Activated T-helper 1 cell treated with anti-CD3 and anti-CD28 coated beads, Interleukin-12 subunit alpha, Interleukin-12 subunit beta, Interleukin-2, Interleukin-4 antibody, amounts not matched to agents 30 ng/mL and 10 ng/mL and 1 ng/mL, durations not matched to agents 14 hours and 24 hours and 36 hours (primary cell): ENCODE data around the gene CLIC1. TPM values are rescaled to one million over a fixed set of nuclear protein-coding genes. Genes with fewer than 3 reads are reported as not detected.
A peak's percentile ranks its signal among the peaks of the same experiment; 100 is the strongest.

Experiments
- DNase-seq: peaks from one replicate; pipeline ENCODE4 v3.0.0; 2021; ENCODE audit warnings: low spot score
- H3K27ac Mint-ChIP-seq: one replicate; pipeline ENCODE4 v1.8.0; 2021; ENCODE audit warnings: mild to moderate bottlenecking, mixed read lengths
- H3K27me3 Mint-ChIP-seq: one replicate; pipeline ENCODE4 v1.8.0; 2022; ENCODE audit warnings: mild to moderate bottlenecking, moderate library complexity, mixed read lengths; ENCODE audit not compliant: insufficient read depth
- H3K36me3 Mint-ChIP-seq: one replicate; pipeline ENCODE4 v1.8.0; 2021; ENCODE audit warnings: low read depth, mixed read lengths
- H3K4me1 Mint-ChIP-seq: one replicate; pipeline ENCODE4 v1.8.0; 2021; ENCODE audit warnings: low read depth, mixed read lengths
- H3K4me3 Mint-ChIP-seq: one replicate; pipeline ENCODE4 v1.8.0; 2021; ENCODE audit warnings: mild to moderate bottlenecking, moderate library complexity, mixed read lengths
- H3K9me3 Mint-ChIP-seq: one replicate; pipeline ENCODE4 v1.8.0; 2021; ENCODE audit warnings: mixed read lengths
- intact Hi-C: fragments of 100-400 bp; cut with micrococcal nuclease; formaldehyde crosslinking; loops from one replicate; pipeline ENCODE4 v1.15.1; 2024
- total RNA-seq: library from RNA; stranded (reverse); gene quantifications from 2 replicates; pipeline ENCODE4 v1.2.3, GENCODE V29; 2022

Gene CLIC1
- total RNA-seq, 1 donor from 2014 or later, result 399 TPM

DNA sequence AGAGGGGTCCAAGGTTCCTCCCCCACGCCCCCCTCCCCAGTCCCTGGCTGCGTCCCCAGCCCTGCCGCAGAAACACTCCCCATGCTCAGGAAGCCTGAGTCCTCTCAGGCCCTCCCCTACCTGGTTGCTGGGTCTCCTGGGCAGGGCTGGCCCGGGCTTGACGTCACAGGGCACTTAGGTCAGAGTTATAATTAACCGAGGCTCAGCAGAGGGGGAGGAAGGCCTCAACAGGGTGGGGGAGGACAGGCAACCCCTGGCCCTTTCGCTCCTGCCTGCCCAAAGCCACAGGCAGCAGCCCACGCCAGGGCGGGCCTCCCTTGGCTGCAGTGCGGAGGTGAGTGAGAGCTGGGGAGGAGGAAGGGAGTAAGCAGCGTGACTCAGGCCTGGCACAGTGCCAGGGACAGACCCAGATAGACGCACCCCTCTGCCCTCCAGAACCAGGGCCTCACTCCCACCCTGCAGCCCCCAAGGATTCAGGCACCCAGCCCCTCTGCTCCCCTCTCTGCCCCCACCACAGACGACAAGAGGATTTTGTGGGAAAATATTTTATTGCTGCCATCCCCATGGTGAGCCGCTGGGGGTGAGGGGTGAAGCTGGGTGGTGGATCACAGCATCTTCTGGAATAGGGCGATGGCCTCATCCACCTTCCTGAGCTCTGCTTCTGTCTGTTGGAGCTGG is 40.8 kb upstream of the CLIC1 start, which contains the start of gene VWA7:
VWA7 (minus strand) TSS at position 340 of the 678 bp plus-strand sequence. CDS start 549 bp downstream, outside the sequence.
- Mint-ChIP-seq H3K27ac (peak within 1 kb of the TSS; percentile 87), H3K36me3 (peaks cover 11% of the 10 kb centered on the region), H3K4me1 (peaks cover 25% of the 10 kb centered on the region), H3K27me3 (no peaks in the 10 kb centered on the region), H3K4me3 (no peak within 1 kb of the TSS), H3K9me3 (no peaks in the 10 kb centered on the region)
- peak; percentile 68 for DNase-seq
- intact Hi-C loops, result loop anchor here (1.0 to 2.0 kb wide), 5 partner anchors 18 to 74 kb away; partner anchors contain the start of genes ABHD16A and VARS1

DNA sequence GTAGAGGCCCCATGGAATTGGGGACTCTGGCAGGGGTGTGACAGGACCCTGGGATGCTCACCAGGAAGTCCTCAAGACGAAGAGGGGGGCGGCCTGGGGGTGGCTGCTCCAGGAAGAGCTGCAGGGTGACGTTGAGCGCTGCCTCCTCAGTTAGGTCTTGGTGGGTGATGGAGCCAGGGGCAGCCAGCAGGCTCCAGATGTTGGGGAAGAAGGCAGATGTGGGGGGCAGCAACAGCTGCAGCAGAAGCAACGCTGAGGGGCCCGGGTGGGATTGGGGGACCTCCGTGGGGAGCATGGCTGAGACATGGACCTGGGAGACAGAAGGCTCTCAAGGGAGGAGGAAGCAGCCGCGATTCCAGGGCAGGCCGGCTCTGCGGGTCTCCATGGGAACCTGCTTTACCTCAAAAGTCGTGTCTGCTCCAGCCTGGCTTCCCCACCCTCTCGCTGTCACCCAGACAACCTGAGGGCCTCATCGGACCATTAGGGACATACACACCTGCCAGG is 40.2 kb upstream of the CLIC1 start:
- H3K4me1 Mint-ChIP-seq, result peaks cover 26% of the 10 kb centered on the region
- H3K9me3 Mint-ChIP-seq, result no peaks in the 10 kb centered on the region
- intact Hi-C loops, result loop anchor here (2.0 kb wide), 3 partner anchors 36 to 74 kb away; partner anchors contain the start of gene ABHD16A
- H3K27ac Mint-ChIP-seq, result peak overlapping the region; percentile 87
- no peak overlapping the region for H3K4me3 Mint-ChIP-seq
- H3K36me3 Mint-ChIP-seq, result peaks cover 12% of the 10 kb centered on the region
- no peaks in the 10 kb centered on the region for H3K27me3 Mint-ChIP-seq
- DNase-seq, result no peak

DNA sequence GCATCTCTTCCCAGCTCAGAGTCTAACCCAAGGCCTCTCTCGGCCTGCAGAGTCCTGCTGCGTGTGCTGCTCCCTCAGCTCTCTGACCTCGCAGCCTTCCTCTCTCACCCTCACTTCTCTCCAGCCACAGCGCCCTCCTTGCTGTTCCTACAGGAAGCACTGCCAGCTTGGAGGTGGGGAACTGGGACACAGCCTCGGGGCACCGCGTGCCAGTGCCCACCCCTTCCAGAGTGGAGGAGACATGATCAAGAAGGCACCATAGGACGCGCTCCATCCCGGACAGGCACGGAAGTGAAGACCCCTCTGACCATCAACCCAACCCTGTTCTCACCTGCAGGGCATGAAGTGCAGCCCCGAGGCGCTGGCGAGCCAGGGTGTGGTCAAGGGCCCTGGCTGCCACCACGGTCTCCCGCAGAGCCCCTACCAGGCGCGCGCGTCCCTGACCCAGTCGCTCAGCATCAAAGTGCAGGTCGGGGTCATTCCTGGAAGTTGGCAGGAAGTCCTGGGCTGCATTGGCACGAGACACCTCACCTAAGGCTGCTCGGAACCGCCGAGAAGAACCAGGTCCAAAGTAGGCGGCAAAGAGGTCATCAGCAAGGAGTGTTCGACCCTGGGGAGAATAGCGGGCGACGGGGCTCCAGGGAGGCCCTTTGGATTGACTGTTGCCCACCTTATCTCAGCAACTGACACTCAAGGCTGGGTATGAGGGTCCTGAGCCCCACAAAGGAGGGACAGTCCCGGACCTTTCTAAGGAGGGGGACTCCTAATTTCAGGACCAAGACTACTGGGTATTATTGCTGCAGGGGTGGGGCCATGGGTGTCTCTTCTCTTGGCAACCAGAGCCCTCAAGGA is 39.5 kb upstream of the CLIC1 start:
- intact Hi-C loops, result loop anchor here (2.0 kb wide), 3 partner anchors 37 to 73 kb away; partner anchors contain the start of gene ABHD16A
- no peaks in the 10 kb centered on the region for H3K27me3 Mint-ChIP-seq
- H3K27ac Mint-ChIP-seq, result peak overlapping the region; percentile 87
- no peak overlapping the region for H3K4me3 Mint-ChIP-seq
- no peaks in the 10 kb centered on the region for H3K9me3 Mint-ChIP-seq
- DNase-seq, result no peak
- H3K36me3 Mint-ChIP-seq, result peaks cover 12% of the 10 kb centered on the region
- H3K4me1 Mint-ChIP-seq, result peaks cover 31% of the 10 kb centered on the region

DNA sequence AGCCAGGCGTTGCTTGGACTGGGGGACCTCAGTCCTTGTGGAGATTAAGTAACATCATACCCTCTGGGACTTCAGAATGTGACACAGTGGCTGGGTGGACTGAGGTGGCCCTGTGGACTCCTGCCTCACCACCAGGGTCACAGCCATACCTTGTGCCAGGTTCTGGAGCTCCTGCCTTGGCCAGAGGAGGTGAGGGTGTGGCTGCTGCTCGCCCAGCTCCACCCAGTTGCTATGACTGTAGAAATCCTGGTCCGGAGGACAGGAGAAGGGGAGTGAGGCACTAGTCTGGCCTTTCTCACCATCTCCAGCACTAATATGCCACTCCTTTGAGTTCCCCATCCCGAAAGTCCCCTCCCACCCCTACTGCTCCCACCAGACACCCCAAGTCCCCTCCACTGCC is 38.9 kb upstream of the CLIC1 start:
- peak overlapping the region; percentile 74 for H3K27ac Mint-ChIP-seq

DNA sequence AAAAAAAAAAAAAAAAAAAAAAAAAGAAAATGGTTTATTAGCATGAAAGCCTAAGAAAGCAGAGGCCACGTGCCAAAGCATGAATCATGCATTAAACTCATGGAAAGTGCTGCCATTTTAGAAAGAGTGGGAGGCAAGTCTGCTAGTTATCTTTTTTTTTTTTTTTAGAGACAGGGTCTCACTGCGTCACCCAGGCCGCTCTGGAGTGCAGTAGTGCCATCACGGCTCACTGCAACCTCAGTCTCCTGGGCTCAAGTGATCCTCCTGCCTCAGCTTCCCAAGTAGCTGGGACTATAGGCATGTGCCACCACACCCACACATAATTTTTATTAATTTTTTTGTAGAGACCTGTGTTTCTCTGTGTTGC is 35.6 kb upstream of the CLIC1 start:
- Mint-ChIP-seq H3K4me1 (peaks cover 45% of the 10 kb centered on the region), H3K27ac (peak overlapping the region; percentile 52), H3K36me3 (peaks cover 16% of the 10 kb centered on the region), H3K9me3 (no peaks in the 10 kb centered on the region), H3K4me3 (no peak overlapping the region), H3K27me3 (no peaks in the 10 kb centered on the region)
- no peak for DNase-seq
- intact Hi-C loops, result no loop called here

More for the DNA sequence above, 38.9 kb upstream of the CLIC1 start:
- intact Hi-C loops, result no loop called here
- DNase-seq, result no peak
- no peaks in the 10 kb centered on the region for H3K9me3 Mint-ChIP-seq
- H3K4me1 Mint-ChIP-seq, result peaks cover 31% of the 10 kb centered on the region
- no peaks in the 10 kb centered on the region for H3K27me3 Mint-ChIP-seq
- H3K36me3 Mint-ChIP-seq, result peaks cover 11% of the 10 kb centered on the region
- no peak overlapping the region for H3K4me3 Mint-ChIP-seq

DNA sequence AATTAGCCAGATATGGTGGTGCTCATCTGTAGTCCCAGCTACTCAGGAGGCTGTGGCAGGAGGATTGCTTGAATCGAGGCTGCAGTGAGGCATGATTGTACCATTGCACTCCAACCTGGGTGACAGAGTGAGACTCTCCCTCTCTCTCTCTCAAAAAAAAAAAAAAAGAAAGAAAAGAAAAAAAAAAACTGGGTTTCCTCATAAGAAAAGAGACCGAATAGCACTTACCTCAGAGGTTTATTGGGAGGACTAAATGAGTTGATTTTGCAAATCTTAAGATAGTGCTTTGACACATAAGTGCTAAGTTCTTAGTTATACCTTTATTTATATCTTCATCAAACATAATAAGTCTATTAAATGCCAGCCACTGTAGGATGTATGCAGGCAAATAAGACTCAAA is 34.5 kb upstream of the CLIC1 start:
- H3K4me1 Mint-ChIP-seq, result peaks cover 35% of the 10 kb centered on the region
- DNase-seq, result no peak
- peaks cover 16% of the 10 kb centered on the region for H3K36me3 Mint-ChIP-seq
- no peak overlapping the region for H3K4me3 Mint-ChIP-seq
- no peaks in the 10 kb centered on the region for H3K9me3 Mint-ChIP-seq
- no peaks in the 10 kb centered on the region for H3K27me3 Mint-ChIP-seq
- H3K27ac Mint-ChIP-seq, result peak overlapping the region; percentile 76
- intact Hi-C loops, result no loop called here

DNA sequence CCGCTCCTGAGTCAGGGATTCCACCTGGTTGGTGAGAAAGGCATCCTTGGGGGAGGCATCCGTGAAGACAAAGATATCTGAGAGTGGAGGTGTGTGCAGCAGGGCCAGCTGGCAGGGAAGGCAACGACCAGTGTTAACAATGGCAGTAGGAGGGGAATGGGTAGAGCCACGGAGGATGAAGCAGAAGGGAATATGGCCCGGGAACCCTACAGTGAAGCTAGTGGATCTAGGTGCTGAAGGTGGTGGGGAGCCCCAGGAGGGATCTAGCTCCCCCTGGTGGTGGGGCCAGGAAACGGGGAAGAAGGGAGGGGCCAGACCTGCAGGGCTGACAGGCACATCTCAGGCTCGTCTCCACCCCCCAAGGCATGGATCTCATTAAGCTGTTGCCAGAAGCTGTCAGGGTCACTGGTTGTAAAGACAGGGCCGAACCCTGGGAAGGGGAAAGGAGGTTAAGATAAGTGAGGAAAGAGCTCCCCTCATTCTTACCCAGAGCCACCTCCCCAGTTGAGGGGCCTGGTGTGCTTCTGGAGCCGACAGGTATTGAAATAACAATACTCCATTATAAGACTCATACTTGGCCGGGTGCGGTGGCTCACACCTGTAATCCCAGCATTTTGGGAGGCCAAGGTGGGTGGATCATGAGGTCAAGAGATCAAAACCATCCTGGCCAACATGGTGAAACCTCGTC is 33.5 kb upstream of the CLIC1 start:
- DNase-seq, result peak; percentile 79
- intact Hi-C loops, result loop anchor here (1.0 kb wide), 2 partner anchors 41 to 90 kb away; partner anchors contain the start of gene DDAH2
- Mint-ChIP-seq H3K27me3 (no peaks in the 10 kb centered on the region), H3K4me1 (peaks cover 27% of the 10 kb centered on the region), H3K27ac (peak overlapping the region; percentile 3), H3K9me3 (no peaks in the 10 kb centered on the region), H3K4me3 (no peak overlapping the region), H3K36me3 (peaks cover 13% of the 10 kb centered on the region)

DNA sequence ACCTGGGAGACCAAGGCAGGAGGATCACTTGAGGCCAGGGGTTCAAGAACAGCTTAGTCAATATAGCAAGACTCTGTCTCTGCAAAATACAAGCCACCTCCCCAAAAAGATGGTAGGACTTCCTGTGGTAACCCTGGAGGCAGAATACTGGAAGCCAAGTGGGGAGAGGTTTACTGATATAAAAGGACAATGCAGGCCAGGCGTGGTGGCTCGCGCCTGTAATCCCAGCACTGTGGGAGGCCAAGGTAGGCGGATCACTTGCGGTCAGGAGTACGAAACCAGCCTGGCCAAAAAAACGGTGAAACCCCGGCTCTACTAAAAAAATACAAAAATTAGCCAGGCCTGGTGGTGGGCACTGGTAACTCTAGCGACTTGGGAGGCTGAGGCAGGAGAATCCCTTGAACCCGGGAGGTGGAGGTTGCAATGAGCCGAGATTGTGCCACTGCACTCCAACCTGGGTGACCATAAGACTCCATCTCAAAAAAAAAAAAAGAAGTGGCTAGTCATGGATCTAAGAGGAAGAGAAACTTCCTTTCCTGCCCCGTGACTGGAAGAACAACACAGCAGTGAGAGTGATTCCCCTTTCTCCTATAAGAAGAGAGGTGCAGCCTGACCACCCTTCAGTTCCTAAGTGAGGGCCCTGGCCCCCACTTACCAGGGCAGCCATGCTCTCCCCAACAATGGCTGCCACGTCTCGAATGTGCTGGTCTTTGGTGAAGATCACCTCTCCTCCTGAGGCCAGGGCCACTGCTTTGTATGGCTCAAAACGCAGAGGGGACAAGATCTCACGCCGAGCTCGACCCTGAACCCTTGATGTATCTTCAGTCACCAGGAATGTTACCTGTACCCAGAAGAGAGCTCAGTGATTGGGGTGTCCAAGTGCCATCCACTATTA is 32.3 kb upstream of the CLIC1 start:
- no peak overlapping the region for H3K27ac Mint-ChIP-seq
- intact Hi-C loops, result loop anchor here (1.0 kb wide), 2 partner anchors 39 to 88 kb away; partner anchors contain the start of gene DDAH2
- H3K4me3 Mint-ChIP-seq, result no peak overlapping the region
- H3K9me3 Mint-ChIP-seq, result no peaks in the 10 kb centered on the region
- peaks cover 15% of the 10 kb centered on the region for H3K36me3 Mint-ChIP-seq
- no peaks in the 10 kb centered on the region for H3K27me3 Mint-ChIP-seq
- no peak for DNase-seq
- H3K4me1 Mint-ChIP-seq, result peaks cover 27% of the 10 kb centered on the region

DNA sequence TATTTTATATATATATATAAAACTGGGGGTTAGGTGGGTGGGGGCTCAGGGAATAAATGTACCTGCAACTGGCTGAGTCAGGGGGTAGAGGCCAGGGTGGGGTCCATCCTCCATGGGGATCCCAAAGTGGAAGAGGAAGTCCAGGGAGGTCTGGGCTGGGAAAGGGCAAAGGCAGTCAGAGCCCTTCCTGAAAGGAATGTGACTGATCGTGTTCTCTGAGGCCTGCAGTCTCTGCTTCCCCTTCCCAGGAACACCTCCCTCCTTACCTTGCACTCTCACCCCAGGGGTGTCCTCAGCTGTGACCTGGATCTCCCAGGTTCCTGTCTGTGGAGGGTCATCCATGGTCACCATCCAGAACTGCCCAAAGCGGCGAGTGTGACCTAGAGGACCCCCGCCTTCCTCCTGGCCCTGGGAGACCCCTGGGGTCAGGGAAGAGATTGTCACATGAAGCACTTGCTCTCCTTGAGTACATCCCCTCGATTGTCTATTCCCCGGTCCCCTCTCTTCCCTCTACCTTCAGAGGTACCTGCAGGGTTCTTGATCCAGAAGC is 30.8 kb upstream of the CLIC1 start:
- H3K4me1 Mint-ChIP-seq, result peaks cover 27% of the 10 kb centered on the region
- intact Hi-C loops, result no loop called here

DNA sequence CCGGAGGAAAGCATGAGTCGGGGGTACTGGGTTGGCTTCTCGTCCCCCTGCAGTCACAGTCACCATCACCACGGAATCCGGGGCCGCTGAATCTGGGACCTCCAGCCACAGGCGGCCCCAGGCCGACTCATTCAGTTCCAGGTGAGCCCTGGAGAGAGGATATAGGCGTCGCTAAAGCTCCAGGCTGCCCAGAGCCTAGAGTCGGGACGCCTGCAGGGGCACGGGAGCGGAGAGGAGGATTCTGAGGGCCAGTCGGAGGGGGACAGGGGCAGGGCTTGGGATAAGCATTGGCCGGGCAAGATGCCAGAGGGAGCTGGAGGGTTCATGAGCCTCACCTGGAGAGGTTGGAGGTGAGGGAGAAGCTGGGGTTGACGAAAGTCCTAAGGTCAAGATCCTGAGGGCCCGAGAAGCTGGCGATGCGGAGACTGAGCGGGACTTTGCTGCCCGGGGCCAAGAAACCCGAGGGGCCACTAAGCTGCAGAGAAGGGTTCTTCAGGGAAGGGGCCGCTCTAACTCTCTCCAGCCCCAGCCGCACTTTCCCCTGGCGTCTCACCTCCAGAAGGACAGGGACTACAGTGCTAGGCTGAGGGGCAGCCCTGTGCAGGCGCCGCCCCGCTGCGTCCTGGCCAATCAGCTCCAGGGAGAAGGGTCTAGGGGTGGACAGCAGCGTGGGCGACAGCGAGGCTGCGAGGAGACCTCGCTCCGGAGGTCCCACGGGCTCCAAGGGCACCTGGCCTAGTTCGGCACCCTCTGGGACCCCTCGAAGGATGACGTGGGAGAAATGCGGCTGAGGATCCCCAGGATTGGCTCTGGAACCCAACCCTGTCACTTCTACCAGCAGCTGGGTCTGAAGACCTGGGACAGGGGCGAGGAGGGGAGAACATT is 29.8 kb upstream of the CLIC1 start:
- Mint-ChIP-seq H3K36me3 (peaks cover 20% of the 10 kb centered on the region), H3K27ac (no peak overlapping the region), H3K9me3 (no peaks in the 10 kb centered on the region), H3K4me1 (peaks cover 22% of the 10 kb centered on the region), H3K4me3 (no peak overlapping the region), H3K27me3 (no peaks in the 10 kb centered on the region)
- no peak for DNase-seq
- intact Hi-C loops, result no loop called here

More for the DNA sequence above, 30.8 kb upstream of the CLIC1 start:
- no peak for DNase-seq
- Mint-ChIP-seq H3K27ac (no peak overlapping the region), H3K27me3 (no peaks in the 10 kb centered on the region), H3K4me3 (no peak overlapping the region), H3K36me3 (peaks cover 20% of the 10 kb centered on the region), H3K9me3 (no peaks in the 10 kb centered on the region)

DNA sequence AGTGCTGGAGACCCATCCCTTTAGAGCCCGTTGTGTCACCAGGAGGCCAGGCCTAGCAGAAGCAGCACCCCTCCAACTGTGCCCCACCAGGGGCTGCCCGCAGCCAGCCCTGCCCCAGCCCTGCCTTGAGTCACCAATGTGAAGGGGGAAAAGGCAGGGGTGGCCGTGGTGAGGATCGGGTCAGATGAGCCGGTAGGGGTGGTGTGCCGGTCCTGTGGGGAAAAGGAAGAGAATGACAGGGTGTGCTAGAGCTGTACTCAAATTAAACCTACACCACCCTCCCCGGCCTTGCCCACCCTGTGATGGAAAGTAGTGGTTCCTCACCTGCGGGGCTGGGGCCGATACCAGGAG is 29.2 kb upstream of the CLIC1 start:
- intact Hi-C loops, result no loop called here
- H3K27ac Mint-ChIP-seq, result no peak overlapping the region
- H3K9me3 Mint-ChIP-seq, result no peaks in the 10 kb centered on the region
- peaks cover 25% of the 10 kb centered on the region for H3K36me3 Mint-ChIP-seq
- H3K4me1 Mint-ChIP-seq, result peaks cover 21% of the 10 kb centered on the region
- no peak overlapping the region for H3K4me3 Mint-ChIP-seq
- H3K27me3 Mint-ChIP-seq, result no peaks in the 10 kb centered on the region
- DNase-seq, result no peak
